ENCODE measurements around the gene CPB2.

The CPB2 gene

GRCh38 chr13:46104868-46105267 lies at the start of gene CPB2:
CPB2 (minus strand) TSS chr13:46105033; CDS start chr13:46105009, 24 bp downstream.
- H3K9ac ChIP-seq (ENCODE audit: low read length): no peak within 1 kb of the TSS

DNA sequence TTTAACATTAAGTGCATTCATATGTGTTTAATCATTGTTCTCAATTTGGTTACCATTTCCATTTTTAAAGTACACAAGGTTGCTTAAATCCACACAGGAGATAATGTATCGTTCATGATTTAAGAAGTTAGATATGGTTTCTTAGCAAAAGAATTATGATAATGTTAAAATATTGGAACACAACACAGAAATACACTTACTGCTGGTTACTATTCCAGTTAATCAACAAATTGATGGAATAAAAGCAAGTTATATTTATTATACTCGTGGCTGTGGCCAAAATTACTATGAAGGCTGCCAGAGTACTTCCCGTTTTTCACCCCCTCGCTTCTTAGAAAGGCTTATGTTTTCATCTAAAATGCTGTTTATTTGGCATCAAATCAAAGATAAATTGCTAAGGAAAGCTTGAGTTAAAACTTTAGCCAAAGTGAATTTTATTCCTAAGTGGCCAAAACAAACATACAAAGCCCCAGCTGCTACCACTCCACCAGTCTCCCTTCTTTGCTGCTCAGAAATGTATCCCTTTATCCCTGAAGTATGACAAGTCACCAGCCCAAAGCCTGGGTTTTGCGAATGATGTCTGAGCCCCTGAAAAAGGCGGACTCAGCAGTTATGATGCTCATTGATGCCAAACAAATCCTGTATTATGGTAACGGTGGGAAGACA lies 49.4 kb upstream of the CPB2 start:
- Histone ChIP-seq H3K4me2 (ENCODE audit: low read length) (no peak overlapping the region), H4K20me1 (ENCODE audit: insufficient read depth, low read length) (peaks cover 93% of the 10 kb centered on the region), H3K36me3 (replicated peaks; ENCODE audit: low read depth, low read length) (peaks cover 92% of the 10 kb centered on the region)

More at GRCh38 chr13:46104868-46105267, at the start of gene CPB2:
- TF ChIP-seq, protein P1, sequence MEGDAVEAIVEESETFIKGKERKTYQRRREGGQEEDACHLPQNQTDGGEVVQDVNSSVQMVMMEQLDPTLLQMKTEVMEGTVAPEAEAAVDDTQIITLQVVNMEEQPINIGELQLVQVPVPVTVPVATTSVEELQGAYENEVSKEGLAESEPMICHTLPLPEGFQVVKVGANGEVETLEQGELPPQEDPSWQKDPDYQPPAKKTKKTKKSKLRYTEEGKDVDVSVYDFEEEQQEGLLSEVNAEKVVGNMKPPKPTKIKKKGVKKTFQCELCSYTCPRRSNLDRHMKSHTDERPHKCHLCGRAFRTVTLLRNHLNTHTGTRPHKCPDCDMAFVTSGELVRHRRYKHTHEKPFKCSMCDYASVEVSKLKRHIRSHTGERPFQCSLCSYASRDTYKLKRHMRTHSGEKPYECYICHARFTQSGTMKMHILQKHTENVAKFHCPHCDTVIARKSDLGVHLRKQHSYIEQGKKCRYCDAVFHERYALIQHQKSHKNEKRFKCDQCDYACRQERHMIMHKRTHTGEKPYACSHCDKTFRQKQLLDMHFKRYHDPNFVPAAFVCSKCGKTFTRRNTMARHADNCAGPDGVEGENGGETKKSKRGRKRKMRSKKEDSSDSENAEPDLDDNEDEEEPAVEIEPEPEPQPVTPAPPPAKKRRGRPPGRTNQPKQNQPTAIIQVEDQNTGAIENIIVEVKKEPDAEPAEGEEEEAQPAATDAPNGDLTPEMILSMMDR (IDR thresholded peaks at IDR 0.05; ENCODE audit: low read depth, low read length): no peak
- no peak for TF ChIP-seq EZH2phosphoT487 (IDR thresholded peaks at IDR 0.05; ENCODE audit: low read depth)
- Histone ChIP-seq H3K4me3 (ENCODE audit: low read length) (no peak within 1 kb of the TSS), H3K36me3 (replicated peaks; ENCODE audit: low read depth, low read length) (no peaks in the 10 kb centered on the region), H4K20me1 (ENCODE audit: insufficient read depth, low read length) (no peaks in the 10 kb centered on the region), H3K79me2 (ENCODE audit: low read length) (no peaks in the 10 kb centered on the region), H2AFZ (ENCODE audit: low read depth, low read length) (no peak within 1 kb of the TSS), H3K9me3 (ENCODE audit: insufficient read depth, low read length) (no peaks in the 10 kb centered on the region), H3K4me2 (ENCODE audit: low read length) (no peak within 1 kb of the TSS), H3K27me3 (ENCODE audit: low read depth, low read length) (no peaks in the 10 kb centered on the region), H3K27ac (ENCODE audit: low read length) (no peak within 1 kb of the TSS), H3K4me1 (ENCODE audit: low read length) (peaks cover 37% of the 10 kb centered on the region)

GRCh38 chr13:46152627-46153328 lies 47.9 kb upstream of the CPB2 start:
- no peak for TF ChIP-seq EZH2phosphoT487 (IDR thresholded peaks at IDR 0.05; ENCODE audit: low read depth)
- TF ChIP-seq, protein P1 (IDR thresholded peaks at IDR 0.05; ENCODE audit: low read depth, low read length): no peak
- Histone ChIP-seq H3K79me2 (ENCODE audit: low read length) (peaks cover 99% of the 10 kb centered on the region), H3K27ac (ENCODE audit: low read length) (peak overlapping the region; percentile 10; the same call in 1 of the 2 replicates), H2AFZ (ENCODE audit: low read depth, low read length) (no peak overlapping the region), H3K9me3 (ENCODE audit: insufficient read depth, low read length) (no peaks in the 10 kb centered on the region), H3K4me1 (ENCODE audit: low read length) (no peaks in the 10 kb centered on the region), H4K20me1 (ENCODE audit: insufficient read depth, low read length) (peaks cover 93% of the 10 kb centered on the region), H3K27me3 (ENCODE audit: low read depth, low read length) (no peaks in the 10 kb centered on the region), H3K36me3 (replicated peaks; ENCODE audit: low read depth, low read length) (peaks cover 91% of the 10 kb centered on the region), H3K9ac (ENCODE audit: low read length) (no peak overlapping the region), H3K4me3 (ENCODE audit: low read length) (no peak overlapping the region), H3K4me2 (ENCODE audit: low read length) (no peak overlapping the region)

More for the DNA sequence above, 49.4 kb upstream of the CPB2 start:
- Histone ChIP-seq H3K4me3 (ENCODE audit: low read length) (no peak overlapping the region), H3K4me1 (ENCODE audit: low read length) (no peaks in the 10 kb centered on the region), H3K9ac (ENCODE audit: low read length) (no peak overlapping the region), H3K27ac (ENCODE audit: low read length) (no peak overlapping the region), H2AFZ (ENCODE audit: low read depth, low read length) (no peak overlapping the region), H3K9me3 (ENCODE audit: insufficient read depth, low read length) (no peaks in the 10 kb centered on the region), H3K79me2 (ENCODE audit: low read length) (peaks cover 100% of the 10 kb centered on the region), H3K27me3 (ENCODE audit: low read depth, low read length) (no peaks in the 10 kb centered on the region)
- no peak for TF ChIP-seq EZH2phosphoT487 (IDR thresholded peaks at IDR 0.05; ENCODE audit: low read depth)
- TF ChIP-seq, protein P1 (IDR thresholded peaks at IDR 0.05; ENCODE audit: low read depth, low read length): no peak

DNA sequence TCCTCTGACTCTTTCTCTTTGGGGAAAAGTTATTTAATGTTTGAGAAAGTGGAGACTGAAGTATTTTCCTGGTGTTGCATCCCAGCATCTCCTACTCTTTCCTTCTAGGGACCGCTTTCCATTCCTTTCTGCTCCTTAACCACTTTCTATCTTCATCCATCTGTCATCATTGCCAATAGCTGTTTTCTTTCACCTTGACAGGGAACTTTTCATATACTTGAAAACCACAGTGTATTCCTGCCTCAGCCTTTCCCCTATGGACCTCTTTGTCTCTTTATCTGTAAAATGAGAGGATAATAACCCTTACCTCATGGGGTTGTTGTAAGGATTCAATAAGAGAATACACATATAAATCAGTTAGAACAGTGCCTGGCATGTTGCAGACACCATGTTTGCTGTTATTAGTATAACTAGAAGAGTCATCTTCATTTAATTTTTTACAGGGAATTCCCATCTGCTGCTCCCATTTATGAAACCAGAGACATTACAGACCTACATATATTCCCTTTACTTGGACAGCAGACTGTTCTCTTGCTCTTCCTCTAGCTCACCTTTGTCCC lies 45.4 kb upstream of the CPB2 start:
- Histone ChIP-seq H3K27me3 (ENCODE audit: low read depth, low read length) (no peaks in the 10 kb centered on the region), H4K20me1 (ENCODE audit: insufficient read depth, low read length) (peaks cover 92% of the 10 kb centered on the region), H3K79me2 (ENCODE audit: low read length) (peaks cover 94% of the 10 kb centered on the region), H3K4me2 (ENCODE audit: low read length) (no peak overlapping the region), H2AFZ (ENCODE audit: low read depth, low read length) (no peak overlapping the region), H3K36me3 (replicated peaks; ENCODE audit: low read depth, low read length) (peaks cover 90% of the 10 kb centered on the region), H3K9me3 (ENCODE audit: insufficient read depth, low read length) (no peaks in the 10 kb centered on the region), H3K9ac (ENCODE audit: low read length) (no peak overlapping the region), H3K27ac (ENCODE audit: low read length) (peak overlapping the region; percentile 10), H3K4me3 (ENCODE audit: low read length) (no peak overlapping the region), H3K4me1 (ENCODE audit: low read length) (no peaks in the 10 kb centered on the region)
- no peak for TF ChIP-seq EZH2phosphoT487 (IDR thresholded peaks at IDR 0.05; ENCODE audit: low read depth)
- TF ChIP-seq, protein P1 (IDR thresholded peaks at IDR 0.05; ENCODE audit: low read depth, low read length): no peak

All from OCI-LY3 (cell line).